HG03103 (cell line): ENCODE results near the gene COMMD2.

Experiments
- ATAC-seq: cut with Tn5 transposase; IDR thresholded peaks from one replicate; pipeline ENCODE4 v1.9.1; 2021; ENCODE audit warnings: low read depth; ENCODE audit not compliant: unreplicated experiment

Gene COMMD2

GRCh38 chr3:149764302-149764701 lies 12.0 kb upstream of the COMMD2 start:
- no peak for ATAC-seq

- no peak for ATAC-seq
Measured at GRCh38 chr3:149763565-149764195, 11.4 kb upstream of the COMMD2 start.

GRCh38 chr3:149753717-149754116 lies 1.4 kb upstream of the COMMD2 start:
- no peak for ATAC-seq

- peak; percentile 4 for ATAC-seq
Measured at GRCh38 chr3:149752788-149753136, 473 bp upstream of the COMMD2 start.

GRCh38 chr3:149751551-149751950 lies 738 bp downstream of the COMMD2 start:
- no peak for ATAC-seq

GRCh38 chr3:149744606-149745005 lies 7.7 kb downstream of the COMMD2 start:
- no peak for ATAC-seq

GRCh38 chr3:149744151-149744550 lies 8.1 kb downstream of the COMMD2 start:
- no peak for ATAC-seq

GRCh38 chr3:149739396-149739795 lies 12.9 kb downstream of the COMMD2 start:
- no peak for ATAC-seq

- no peak for ATAC-seq
Measured at GRCh38 chr3:149738876-149739275, 13.4 kb downstream of the COMMD2 start.

GRCh38 chr3:149736953-149737205 lies 15.4 kb downstream of the COMMD2 start:
- ATAC-seq: no peak

- ATAC-seq: no peak
Measured at GRCh38 chr3:149736175-149736952, 15.9 kb downstream of the COMMD2 start.

- no peak for ATAC-seq
Measured at GRCh38 chr3:149732234-149732633, 20.1 kb downstream of the COMMD2 start.

- ATAC-seq: no peak
Measured at GRCh38 chr3:149727656-149728055, 24.6 kb downstream of the COMMD2 start.

GRCh38 chr3:149726716-149727407 lies 25.4 kb downstream of the COMMD2 start:
- peak; percentile 72 for ATAC-seq

GRCh38 chr3:149723781-149724180 lies 28.5 kb downstream of the COMMD2 start:
- ATAC-seq: no peak

GRCh38 chr3:149720918-149721317 lies 31.4 kb downstream of the COMMD2 start:
- no peak for ATAC-seq

GRCh38 chr3:149717391-149718056 lies 34.8 kb downstream of the COMMD2 start:
- ATAC-seq: no peak

GRCh38 chr3:149716984-149717383 lies 35.3 kb downstream of the COMMD2 start:
- ATAC-seq: no peak

- ATAC-seq: no peak
Measured at GRCh38 chr3:149715247-149715646, 37.0 kb downstream of the COMMD2 start.

GRCh38 chr3:149713730-149714654 lies 38.3 kb downstream of the COMMD2 start:
- ATAC-seq: no peak
